ENCODE measurements around the gene FAM219B.

FAM219B gene

GRCh38 chr15:74873036-74873755 lies 33.5 kb downstream of the FAM219B start, which contains the start of gene SCAMP2:
Gene SCAMP2 (minus strand): TSS chr15:74873365. CDS start chr15:74873255, 110 bp downstream.
- peak; percentile 98 for DNase-seq (ENCODE audit: low spot score)

- DNase-seq (ENCODE audit: low spot score) = no peak
Observed at GRCh38 chr15:74872702-74873035, 34.0 kb downstream of the FAM219B start.

GRCh38 chr15:74870436-74871215 lies 36.0 kb downstream of the FAM219B start:
- no peak for DNase-seq (ENCODE audit: low spot score)

- peak; percentile 41 for DNase-seq (ENCODE audit: low spot score)
Observed at GRCh38 chr15:74869726-74870407, 36.8 kb downstream of the FAM219B start.

GRCh38 chr15:74869372-74869725 lies 37.3 kb downstream of the FAM219B start:
- DNase-seq (ENCODE audit: low spot score) = no peak

GRCh38 chr15:74868059-74868458 lies 38.6 kb downstream of the FAM219B start:
- DNase-seq (ENCODE audit: low spot score) = no peak

- no peak for DNase-seq (ENCODE audit: low spot score)
Observed at GRCh38 chr15:74867466-74868038, 39.1 kb downstream of the FAM219B start.

GRCh38 chr15:74866090-74866489 lies 40.6 kb downstream of the FAM219B start:
- peak; percentile 77 for DNase-seq (ENCODE audit: low spot score)

- no peak for DNase-seq (ENCODE audit: low spot score)
Observed at GRCh38 chr15:74865316-74865715, 41.3 kb downstream of the FAM219B start.

- DNase-seq (ENCODE audit: low spot score) = no peak
Observed at GRCh38 chr15:74864296-74864695, 42.4 kb downstream of the FAM219B start.

- no peak for DNase-seq (ENCODE audit: low spot score)
Observed at GRCh38 chr15:74863239-74864056, 43.2 kb downstream of the FAM219B start.

GRCh38 chr15:74858369-74858740 lies 48.3 kb downstream of the FAM219B start:
- no peak for DNase-seq (ENCODE audit: low spot score)

GRCh38 chr15:74857671-74858368 lies 48.8 kb downstream of the FAM219B start:
- no peak for DNase-seq (ENCODE audit: low spot score)

GRCh38 chr15:74857082-74857655 lies 49.5 kb downstream of the FAM219B start:
- DNase-seq (ENCODE audit: low spot score) = no peak

GRCh38 chr15:74856537-74856936 lies 50.1 kb downstream of the FAM219B start:
- no peak for DNase-seq (ENCODE audit: low spot score)

- DNase-seq (ENCODE audit: low spot score) = no peak
Observed at GRCh38 chr15:74855857-74856256, 50.8 kb downstream of the FAM219B start.

GRCh38 chr15:74854453-74855022 lies 52.1 kb downstream of the FAM219B start:
- no peak for DNase-seq (ENCODE audit: low spot score)

GRCh38 chr15:74851960-74852359 lies 54.7 kb downstream of the FAM219B start:
- DNase-seq (ENCODE audit: low spot score) = no peak

- DNase-seq (ENCODE audit: low spot score) = no peak
Observed at GRCh38 chr15:74850393-74850792, 56.3 kb downstream of the FAM219B start.

Data from AG08396 (cell line).